T-helper 1 cell treated with Interleukin-12 subunit alpha and Interleukin-12 subunit beta and Interleukin-4 antibody, amounts not matched to agents 30 μg/mL and 1 μg/mL, for 36 hours (primary cell): ENCODE data around the gene R3HDM1.
"Not testable (repeated sequence)": the region's sequence is repeated elsewhere in the genome, so short reads cannot be mapped to it uniquely, and the experiment has no call there.

Experiments
- H3K27ac Mint-ChIP-seq: one replicate; pipeline ENCODE4 v1.8.0; 2021; ENCODE audit warnings: mild to moderate bottlenecking, mixed read lengths
- H3K27me3 Mint-ChIP-seq: one replicate; pipeline ENCODE4 v1.8.0; 2021; ENCODE audit warnings: low read depth, mixed read lengths
- H3K36me3 Mint-ChIP-seq: one replicate; pipeline ENCODE4 v1.8.0; 2021; ENCODE audit warnings: low read depth, mixed read lengths
- H3K4me1 Mint-ChIP-seq: one replicate; pipeline ENCODE4 v1.8.0; 2021; ENCODE audit warnings: low read depth, mixed read lengths
- H3K4me3 Mint-ChIP-seq: one replicate; pipeline ENCODE4 v1.8.0; 2021; ENCODE audit warnings: mild to moderate bottlenecking, moderate library complexity, mixed read lengths
- H3K9me3 Mint-ChIP-seq: one replicate; pipeline ENCODE4 v1.8.0; 2021; ENCODE audit warnings: mixed read lengths

Gene R3HDM1

DNA sequence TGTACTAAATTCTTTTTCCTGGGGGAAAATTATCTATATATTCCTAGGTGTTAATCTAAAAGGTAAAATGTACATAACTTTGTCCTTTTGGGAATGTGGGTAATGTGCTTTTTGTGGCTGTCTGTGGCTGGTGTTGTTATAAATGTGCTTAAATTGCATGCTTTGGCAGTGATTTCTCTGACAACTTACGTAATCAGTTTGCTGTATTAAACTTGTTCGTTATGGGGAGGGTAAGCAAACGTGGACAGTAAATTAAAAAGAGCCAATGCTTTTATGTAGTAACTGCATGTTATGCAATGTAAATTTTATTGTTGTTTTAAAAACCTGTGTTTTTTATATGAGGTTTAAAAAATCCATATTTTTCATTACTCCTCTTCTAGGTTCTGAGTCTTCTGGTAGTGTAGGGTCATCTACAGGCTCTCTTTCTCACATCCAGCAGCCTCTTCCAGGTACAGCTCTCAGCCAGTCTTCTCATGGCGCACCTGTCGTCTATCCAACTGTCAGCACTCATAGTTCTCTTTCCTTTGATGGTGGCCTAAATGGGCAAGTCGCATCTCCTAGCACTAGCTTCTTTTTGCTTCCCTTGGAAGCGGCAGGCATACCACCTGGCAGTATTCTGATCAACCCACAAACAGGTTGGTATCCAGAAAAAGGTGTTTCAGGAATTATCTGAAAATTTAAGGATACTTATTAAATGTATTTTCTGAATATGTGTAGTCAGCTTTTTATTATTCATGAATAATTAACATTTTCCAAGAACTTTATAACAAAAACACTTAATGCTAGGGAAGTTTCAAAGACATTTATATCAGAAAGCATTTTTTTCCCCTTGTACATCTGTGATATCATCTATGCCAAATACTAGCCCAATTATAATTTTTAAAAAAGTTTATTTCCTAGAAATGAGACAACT lies 110.1 kb downstream of the R3HDM1 start:
- Mint-ChIP-seq H3K4me3 (no peak overlapping the region), H3K4me1 (peaks cover 4% of the 10 kb centered on the region), H3K27ac (no peak overlapping the region), H3K9me3 (no peaks in the 10 kb centered on the region), H3K36me3 (peaks cover 36% of the 10 kb centered on the region), H3K27me3 (no peaks in the 10 kb centered on the region)

DNA sequence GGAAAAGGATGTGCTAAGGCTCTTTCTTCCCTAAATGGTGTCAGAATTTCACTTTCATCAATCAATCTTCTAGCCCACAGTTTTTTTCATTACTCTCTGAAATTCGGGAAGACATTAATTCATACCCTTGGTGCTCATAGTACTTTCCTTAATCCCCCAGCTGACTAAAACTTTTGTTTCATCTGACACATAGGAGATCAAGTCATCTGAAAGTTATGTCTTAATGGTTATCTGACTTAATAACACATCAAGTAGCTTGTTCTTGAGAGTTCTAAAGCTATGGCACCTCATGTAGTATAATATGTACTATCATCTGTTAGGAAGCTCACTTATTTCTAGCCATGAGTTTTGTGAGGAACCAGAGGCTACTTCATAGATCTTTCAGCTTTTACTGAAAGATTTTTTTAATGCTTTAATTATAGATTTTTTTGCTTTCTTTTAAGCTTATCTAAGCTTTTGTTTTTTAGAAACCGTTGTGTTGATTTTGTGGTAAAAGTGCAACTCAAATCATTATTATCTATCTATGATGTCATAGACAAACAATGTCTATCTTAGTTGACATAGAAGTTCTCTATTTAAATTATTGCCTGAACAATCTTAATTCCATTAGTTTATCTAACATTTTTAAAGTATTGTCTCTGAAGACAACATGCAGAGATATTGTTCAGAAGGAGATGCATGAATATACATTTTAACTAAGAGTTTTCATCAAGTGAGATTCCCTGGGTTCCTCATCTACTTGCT lies 116.7 kb downstream of the R3HDM1 start:
- no peak overlapping the region for H3K4me3 Mint-ChIP-seq
- peaks cover 32% of the 10 kb centered on the region for H3K36me3 Mint-ChIP-seq
- H3K9me3 Mint-ChIP-seq: no peaks in the 10 kb centered on the region
- H3K4me1 Mint-ChIP-seq: peaks cover 2% of the 10 kb centered on the region
- H3K27ac Mint-ChIP-seq: no peak overlapping the region
- H3K27me3 Mint-ChIP-seq: no peaks in the 10 kb centered on the region

DNA sequence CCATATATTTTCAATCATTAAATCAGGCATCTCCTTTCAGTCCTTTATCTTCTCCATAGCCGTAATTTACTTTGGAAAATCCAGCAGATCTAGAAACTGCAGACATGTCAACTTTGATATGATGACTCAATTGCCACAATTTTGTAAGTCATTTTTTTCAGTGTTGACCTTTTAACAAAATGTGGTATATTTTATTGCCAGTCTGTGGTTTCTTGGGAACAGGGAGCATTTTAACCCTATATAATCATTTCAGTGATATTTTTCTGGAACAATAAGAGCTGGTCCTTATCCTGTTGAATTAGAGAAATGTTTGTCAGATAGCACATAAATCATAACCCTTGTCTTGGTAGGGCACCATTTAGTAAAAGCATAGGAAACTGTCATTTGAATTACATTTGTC lies 119.4 kb downstream of the R3HDM1 start:
- H3K36me3 Mint-ChIP-seq: peaks cover 39% of the 10 kb centered on the region
- no peak overlapping the region for H3K4me3 Mint-ChIP-seq
- no peaks in the 10 kb centered on the region for H3K9me3 Mint-ChIP-seq
- H3K27me3 Mint-ChIP-seq: no peaks in the 10 kb centered on the region
- no peak overlapping the region for H3K27ac Mint-ChIP-seq
- peaks cover 2% of the 10 kb centered on the region for H3K4me1 Mint-ChIP-seq

DNA sequence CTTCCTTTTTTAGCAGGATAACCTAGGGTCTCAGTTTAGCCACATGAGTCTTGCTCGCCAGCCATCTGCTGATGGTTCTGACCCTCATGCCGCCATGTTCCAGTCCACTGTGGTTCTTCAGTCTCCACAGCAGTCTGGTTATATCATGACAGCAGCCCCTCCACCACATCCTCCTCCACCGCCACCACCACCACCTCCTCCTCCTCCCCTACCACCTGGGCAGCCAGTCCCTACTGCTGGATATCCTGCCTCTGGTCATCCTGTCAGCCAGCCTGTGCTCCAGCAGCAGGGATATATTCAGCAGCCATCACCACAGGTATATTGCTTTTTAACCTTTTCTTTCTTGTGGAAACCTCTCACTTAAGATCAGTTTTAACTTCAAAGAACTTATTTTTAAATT lies 120.4 kb downstream of the R3HDM1 start:
- Mint-ChIP-seq H3K4me3 (no peak overlapping the region), H3K27ac (no peak overlapping the region), H3K27me3 (no peaks in the 10 kb centered on the region), H3K4me1 (peaks cover 2% of the 10 kb centered on the region), H3K36me3 (peaks cover 37% of the 10 kb centered on the region), H3K9me3 (no peaks in the 10 kb centered on the region)

DNA sequence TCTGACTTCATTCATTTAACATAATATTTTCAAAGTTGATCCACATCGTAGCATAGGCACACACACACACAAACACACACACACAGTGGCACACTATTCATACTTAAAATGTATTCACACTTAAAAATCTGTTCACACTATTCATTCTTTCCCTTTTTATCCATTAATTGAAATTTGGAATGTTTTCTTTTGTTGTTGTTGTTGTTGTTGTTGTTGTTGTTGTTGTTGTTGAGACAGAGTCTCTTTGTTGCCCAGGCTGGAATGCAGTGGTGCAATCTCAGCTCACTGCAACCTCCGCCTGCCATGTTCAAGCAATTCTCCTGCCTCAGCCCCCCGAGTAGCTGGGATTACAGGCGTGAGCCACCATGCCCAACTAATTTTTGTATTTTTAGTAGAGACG lies 123.0 kb downstream of the R3HDM1 start:
- H3K4me3 Mint-ChIP-seq, H3K27me3 Mint-ChIP-seq, H3K4me1 Mint-ChIP-seq, H3K27ac Mint-ChIP-seq, H3K9me3 Mint-ChIP-seq: not testable (repeated sequence)
- H3K36me3 Mint-ChIP-seq: peaks cover 35% of the 10 kb centered on the region

DNA sequence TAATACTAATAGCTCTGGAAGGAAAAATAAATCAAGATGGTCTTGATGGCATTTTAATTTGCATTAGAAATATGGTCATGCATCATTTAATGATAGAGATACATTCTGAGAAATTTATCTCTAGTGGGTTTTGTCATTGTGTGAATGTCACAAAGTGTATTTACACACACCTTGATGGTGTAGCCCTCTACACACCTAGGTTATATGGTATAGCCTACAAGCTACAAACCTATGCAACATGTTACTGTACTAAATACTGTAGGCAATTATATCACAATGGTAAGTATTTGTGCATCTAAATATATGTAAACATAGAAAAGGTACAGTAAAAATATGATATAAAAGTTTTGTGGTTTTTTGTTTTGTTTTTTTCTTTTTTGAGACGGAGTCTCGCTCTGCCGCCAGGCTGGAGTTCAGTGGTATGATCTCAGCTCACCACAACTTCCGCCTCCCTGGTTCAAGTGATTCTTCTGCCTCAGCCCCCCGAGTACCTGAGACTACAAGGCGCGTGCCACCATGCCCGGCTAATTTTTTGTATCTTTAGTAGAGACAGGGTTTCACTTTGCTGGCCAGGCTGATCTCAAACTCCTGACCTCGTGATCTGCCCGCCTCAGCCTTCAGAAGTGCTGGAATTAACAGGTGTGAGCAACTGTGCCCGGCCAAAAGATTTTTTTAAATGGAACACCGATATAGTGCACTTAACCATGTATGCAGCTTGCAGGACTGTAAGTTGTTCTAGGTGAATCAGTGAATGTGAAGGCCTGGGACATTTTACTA lies 126.7 kb downstream of the R3HDM1 start:
- peaks cover 15% of the 10 kb centered on the region for H3K4me1 Mint-ChIP-seq
- peak overlapping the region; percentile 69 for H3K27ac Mint-ChIP-seq
- no peaks in the 10 kb centered on the region for H3K27me3 Mint-ChIP-seq
- peak overlapping the region; percentile 60 for H3K4me3 Mint-ChIP-seq
- H3K9me3 Mint-ChIP-seq: no peaks in the 10 kb centered on the region
- peaks cover 28% of the 10 kb centered on the region for H3K36me3 Mint-ChIP-seq

DNA sequence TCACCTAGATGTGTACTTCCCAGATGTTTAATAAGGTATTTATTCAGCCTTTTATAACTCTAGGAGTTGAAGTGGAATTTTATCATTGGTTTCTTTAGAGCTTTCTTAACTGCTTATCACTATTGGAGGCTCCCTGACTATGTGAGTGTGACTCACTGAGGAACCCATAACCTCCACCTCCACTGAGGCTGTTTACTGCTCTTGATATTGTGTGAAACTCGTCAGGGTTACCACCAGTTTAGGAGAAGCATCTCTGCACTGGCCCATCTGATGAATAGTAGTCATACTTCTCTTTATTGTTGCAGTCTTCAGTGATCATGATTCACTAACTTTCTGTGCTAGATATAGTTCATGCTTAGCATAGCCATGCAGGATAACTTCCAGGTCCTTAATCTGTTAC lies 130.8 kb downstream of the R3HDM1 start:
- Mint-ChIP-seq H3K4me1 (peaks cover 30% of the 10 kb centered on the region), H3K27me3 (no peaks in the 10 kb centered on the region), H3K27ac (no peak overlapping the region), H3K4me3 (no peak overlapping the region), H3K9me3 (no peaks in the 10 kb centered on the region), H3K36me3 (peaks cover 24% of the 10 kb centered on the region)

DNA sequence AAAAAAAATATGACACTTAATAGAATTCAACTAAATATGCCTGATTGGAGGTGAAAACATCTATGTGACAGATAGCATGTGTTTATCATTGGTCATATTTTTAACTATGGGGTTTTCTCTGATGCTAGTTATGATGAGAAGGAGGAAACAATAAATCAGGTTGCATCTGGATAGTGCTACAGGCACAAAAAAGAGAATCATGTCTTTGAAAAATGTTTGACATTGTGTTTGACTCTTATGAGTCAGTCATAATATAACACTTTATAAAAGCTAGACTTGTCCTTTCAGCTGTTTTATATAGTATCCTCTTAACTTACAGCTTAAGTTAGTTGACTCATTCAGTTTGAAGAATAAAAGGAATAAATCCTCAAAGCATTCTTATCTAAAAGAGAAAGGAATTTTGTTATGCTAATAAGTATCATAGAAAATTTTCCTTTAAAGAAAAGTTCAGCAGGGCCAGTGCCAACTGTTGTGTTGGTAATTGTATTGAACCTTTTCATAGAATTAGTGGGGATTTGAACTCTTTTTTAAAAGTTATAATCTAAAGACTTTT lies 131.9 kb downstream of the R3HDM1 start:
- no peak overlapping the region for H3K27ac Mint-ChIP-seq
- no peaks in the 10 kb centered on the region for H3K27me3 Mint-ChIP-seq
- peaks cover 28% of the 10 kb centered on the region for H3K4me1 Mint-ChIP-seq
- H3K4me3 Mint-ChIP-seq: no peak overlapping the region
- peaks cover 26% of the 10 kb centered on the region for H3K36me3 Mint-ChIP-seq
- H3K9me3 Mint-ChIP-seq: no peaks in the 10 kb centered on the region

DNA sequence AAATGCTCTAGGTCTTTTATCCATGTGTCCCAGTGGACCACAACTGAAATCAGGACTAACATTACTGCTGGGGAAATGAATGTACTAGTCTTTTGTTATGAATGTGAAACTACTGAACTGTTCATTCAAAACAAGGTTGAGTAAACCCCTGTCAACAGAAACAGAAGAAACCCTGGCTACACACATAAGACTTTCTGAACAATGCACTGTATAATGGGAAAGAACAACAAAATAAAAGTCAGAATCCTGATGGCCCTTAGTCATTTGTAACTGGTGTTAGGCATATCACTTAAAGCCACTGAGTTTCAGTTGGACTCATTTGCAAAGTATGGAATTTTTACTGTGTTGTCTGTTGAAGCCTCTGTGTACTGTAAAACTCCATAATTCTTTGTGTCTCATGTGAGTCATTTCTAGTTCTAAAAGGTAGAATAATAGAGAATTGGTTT lies 133.4 kb downstream of the R3HDM1 start:
- H3K36me3 Mint-ChIP-seq: peaks cover 26% of the 10 kb centered on the region
- H3K4me1 Mint-ChIP-seq: peaks cover 27% of the 10 kb centered on the region
- H3K9me3 Mint-ChIP-seq: no peaks in the 10 kb centered on the region
- no peak overlapping the region for H3K4me3 Mint-ChIP-seq
- no peaks in the 10 kb centered on the region for H3K27me3 Mint-ChIP-seq
- peak overlapping the region; percentile 61 for H3K27ac Mint-ChIP-seq

DNA sequence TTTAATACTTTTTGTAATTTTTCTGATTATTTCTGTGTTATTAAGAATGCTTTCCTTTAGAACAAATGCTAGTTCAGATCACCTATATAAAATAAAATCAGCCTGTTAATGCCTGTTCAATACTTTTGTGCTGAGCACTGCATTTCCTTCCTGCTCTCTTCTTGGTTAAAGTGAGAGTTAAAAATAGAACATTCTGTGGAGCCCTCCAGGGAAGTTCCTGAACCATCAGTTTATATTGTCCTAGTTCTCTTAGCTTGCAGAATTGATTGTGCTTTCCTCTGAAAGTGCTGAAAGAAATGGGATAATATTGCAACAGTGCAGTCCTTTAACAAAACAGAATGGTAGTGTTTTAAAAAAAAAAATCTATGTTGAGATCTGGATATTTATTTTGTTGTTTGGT lies 135.8 kb downstream of the R3HDM1 start:
- H3K27me3 Mint-ChIP-seq: no peaks in the 10 kb centered on the region
- no peak overlapping the region for H3K27ac Mint-ChIP-seq
- no peaks in the 10 kb centered on the region for H3K9me3 Mint-ChIP-seq
- H3K4me1 Mint-ChIP-seq: peaks cover 23% of the 10 kb centered on the region
- peaks cover 19% of the 10 kb centered on the region for H3K36me3 Mint-ChIP-seq
- no peak overlapping the region for H3K4me3 Mint-ChIP-seq

DNA sequence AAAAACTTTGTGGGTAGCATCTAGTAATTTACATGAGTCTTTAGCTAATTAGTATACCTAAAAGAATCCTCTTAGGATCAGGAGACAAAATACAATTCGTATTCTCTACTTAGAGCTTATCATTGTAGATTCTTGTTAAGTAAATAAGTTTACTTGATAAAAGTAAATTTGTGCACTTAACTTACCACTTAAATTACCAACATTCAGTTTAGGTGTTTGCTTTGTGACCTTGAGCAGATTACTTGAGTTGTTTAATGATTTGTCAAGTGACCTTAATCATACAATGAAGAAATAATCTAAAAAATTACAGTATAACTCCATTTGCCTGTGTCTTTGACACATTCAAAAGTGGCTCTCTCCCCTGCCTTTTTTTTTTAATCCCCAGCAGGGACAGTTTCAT lies 143.2 kb downstream of the R3HDM1 start:
- peaks cover 13% of the 10 kb centered on the region for H3K36me3 Mint-ChIP-seq
- H3K4me3 Mint-ChIP-seq: no peak overlapping the region
- H3K9me3 Mint-ChIP-seq: no peaks in the 10 kb centered on the region
- no peaks in the 10 kb centered on the region for H3K27me3 Mint-ChIP-seq
- peaks cover 2% of the 10 kb centered on the region for H3K4me1 Mint-ChIP-seq
- H3K27ac Mint-ChIP-seq: no peak overlapping the region

DNA sequence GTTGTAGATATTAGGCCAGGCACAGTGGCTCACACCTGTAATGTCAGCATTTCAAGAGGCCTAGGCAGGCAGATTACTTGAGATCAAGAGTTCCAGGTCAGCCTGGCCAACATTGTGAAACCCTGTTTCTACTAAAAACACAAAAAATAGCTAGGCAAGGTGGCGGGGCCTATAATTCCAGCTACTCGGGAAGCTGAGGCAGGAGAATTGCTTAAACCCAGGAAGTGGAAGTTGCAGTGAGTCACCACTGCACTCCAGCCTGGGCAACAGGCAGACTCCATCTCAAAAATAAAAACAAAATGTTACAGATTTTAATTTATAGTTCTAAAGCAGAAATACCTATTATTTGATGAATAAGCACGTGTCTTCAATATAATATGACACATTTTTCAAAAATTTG lies 144.7 kb downstream of the R3HDM1 start:
- H3K9me3 Mint-ChIP-seq: no peaks in the 10 kb centered on the region
- H3K4me3 Mint-ChIP-seq: no peak overlapping the region
- peaks cover 22% of the 10 kb centered on the region for H3K36me3 Mint-ChIP-seq
- H3K27me3 Mint-ChIP-seq: no peaks in the 10 kb centered on the region
- peaks cover 2% of the 10 kb centered on the region for H3K4me1 Mint-ChIP-seq
- no peak overlapping the region for H3K27ac Mint-ChIP-seq

DNA sequence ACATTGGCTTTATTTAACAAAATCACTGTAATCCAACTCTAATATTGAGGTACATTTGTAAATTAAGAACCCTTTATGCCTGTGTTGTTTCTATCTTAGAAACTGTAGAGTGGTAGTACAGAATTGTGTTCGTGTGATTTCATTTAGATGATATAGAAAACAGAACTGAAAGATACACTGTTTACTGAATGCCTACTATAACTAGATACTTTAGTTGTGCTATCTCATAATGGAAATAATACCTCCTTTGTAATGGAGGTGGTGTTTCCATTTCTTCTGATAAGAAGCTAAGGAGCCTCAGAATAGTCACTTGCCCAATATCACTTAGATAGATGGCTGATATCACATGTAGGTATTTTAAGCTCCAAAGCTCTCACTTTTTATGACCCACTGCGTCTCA lies 147.8 kb downstream of the R3HDM1 start:
- Mint-ChIP-seq H3K36me3 (peaks cover 20% of the 10 kb centered on the region), H3K4me1 (peaks cover 2% of the 10 kb centered on the region), H3K27ac (no peak overlapping the region), H3K27me3 (no peaks in the 10 kb centered on the region), H3K4me3 (no peak overlapping the region), H3K9me3 (no peaks in the 10 kb centered on the region)

DNA sequence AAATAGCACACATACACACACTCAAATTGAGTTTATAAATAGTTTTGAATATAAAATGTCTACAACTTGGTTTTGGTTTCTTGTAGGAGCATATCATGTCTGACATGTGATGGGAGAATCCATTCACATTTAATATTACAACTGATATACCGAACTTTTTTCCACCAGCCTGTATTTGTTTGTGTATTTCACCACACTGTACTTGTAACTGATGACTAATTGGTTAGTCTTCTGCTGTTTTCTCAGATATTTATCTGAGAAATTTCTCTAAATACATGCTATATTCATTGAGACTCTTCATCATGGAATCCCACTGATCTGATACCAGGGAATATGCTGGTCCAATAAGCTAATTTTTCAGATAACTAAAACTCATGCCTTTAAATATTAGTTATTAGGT lies 154.1 kb downstream of the R3HDM1 start:
- peaks cover 19% of the 10 kb centered on the region for H3K4me1 Mint-ChIP-seq
- H3K4me3 Mint-ChIP-seq: no peak overlapping the region
- no peaks in the 10 kb centered on the region for H3K27me3 Mint-ChIP-seq
- H3K9me3 Mint-ChIP-seq: no peaks in the 10 kb centered on the region
- no peak overlapping the region for H3K27ac Mint-ChIP-seq
- peaks cover 20% of the 10 kb centered on the region for H3K36me3 Mint-ChIP-seq
